ENCODE measurements around the gene NCK2.

- TF ChIP-seq POLR2A (IDR thresholded peaks at IDR 0.05; ENCODE audit: low read depth, low read length) (no peak), RCOR1 (IDR thresholded peaks at IDR 0.05; ENCODE audit: insufficient replicate concordance, low read length) (no peak), BHLHE40 (IDR thresholded peaks at IDR 0.05; ENCODE audit: low read depth, low read length) (no peak), RAD21 (IDR thresholded peaks at IDR 0.05; ENCODE audit: low read length) (no peak), USF2 (IDR thresholded peaks at IDR 0.05; ENCODE audit: low read depth, low read length) (no peak), SMC3 (IDR thresholded peaks at IDR 0.05; ENCODE audit: low read depth, low read length) (no peak), RFX5 (IDR thresholded peaks at IDR 0.05; ENCODE audit: low read depth, low read length) (no peak)
- TF ChIP-seq, protein P1, sequence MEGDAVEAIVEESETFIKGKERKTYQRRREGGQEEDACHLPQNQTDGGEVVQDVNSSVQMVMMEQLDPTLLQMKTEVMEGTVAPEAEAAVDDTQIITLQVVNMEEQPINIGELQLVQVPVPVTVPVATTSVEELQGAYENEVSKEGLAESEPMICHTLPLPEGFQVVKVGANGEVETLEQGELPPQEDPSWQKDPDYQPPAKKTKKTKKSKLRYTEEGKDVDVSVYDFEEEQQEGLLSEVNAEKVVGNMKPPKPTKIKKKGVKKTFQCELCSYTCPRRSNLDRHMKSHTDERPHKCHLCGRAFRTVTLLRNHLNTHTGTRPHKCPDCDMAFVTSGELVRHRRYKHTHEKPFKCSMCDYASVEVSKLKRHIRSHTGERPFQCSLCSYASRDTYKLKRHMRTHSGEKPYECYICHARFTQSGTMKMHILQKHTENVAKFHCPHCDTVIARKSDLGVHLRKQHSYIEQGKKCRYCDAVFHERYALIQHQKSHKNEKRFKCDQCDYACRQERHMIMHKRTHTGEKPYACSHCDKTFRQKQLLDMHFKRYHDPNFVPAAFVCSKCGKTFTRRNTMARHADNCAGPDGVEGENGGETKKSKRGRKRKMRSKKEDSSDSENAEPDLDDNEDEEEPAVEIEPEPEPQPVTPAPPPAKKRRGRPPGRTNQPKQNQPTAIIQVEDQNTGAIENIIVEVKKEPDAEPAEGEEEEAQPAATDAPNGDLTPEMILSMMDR (conservative IDR thresholded peaks at IDR 0.05; ENCODE audit: low read depth, low read length) = no peak
Measured at GRCh38 chr2:105917688-105918087, 173.0 kb downstream of the NCK2 start.

Measured in IMR-90 (cell line).